Uterus (tissue), 2 donors: ENCODE measurements around the gene CAPRIN2.

Source experiments
- CTCF ChIP-seq, 4 experiments: fragments of 200-600 bp in 2 of 4; fragments of 450-650 bp in 2 of 4; sonication (generic) in 2 of 4; IDR thresholded peaks; one replicate each; pipeline ENCODE4 v1.5.1; 2016 to 2019; ENCODE audit warnings: antibody characterized with exemption in 4 of 4, mild to moderate bottlenecking in 2 of 4, moderate library complexity in 1 of 4
- POLR2A ChIP-seq, 2 donors: fragments of 450-650 bp; IDR thresholded peaks; one replicate each; pipeline ENCODE4 v1.6.1; 2016; ENCODE audit warnings: antibody characterized with exemption in 2 of 2, mild to moderate bottlenecking in 1 of 2, moderate library complexity in 1 of 2

DNA sequence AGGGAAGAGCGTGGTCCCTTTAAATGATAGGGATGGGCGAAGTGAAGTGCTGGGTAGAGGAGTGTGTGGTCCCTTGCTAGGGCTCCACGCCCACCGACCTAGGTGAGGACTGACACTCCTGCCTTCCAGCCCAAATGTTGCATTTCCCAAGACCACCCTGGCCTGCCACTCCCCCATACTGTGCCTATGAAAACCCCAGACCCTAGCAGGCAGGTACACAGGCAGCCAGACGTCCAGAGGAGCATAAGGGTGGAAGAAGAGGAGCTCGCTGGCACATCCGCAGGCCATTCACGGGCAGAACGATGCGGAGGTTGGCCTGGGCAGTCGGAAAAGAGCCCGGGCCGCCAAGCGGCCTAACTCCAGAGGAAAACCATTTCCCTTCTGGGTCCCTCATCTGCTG is 58.3 kb downstream of the CAPRIN2 start:
- TF ChIP-seq CTCF (IDR thresholded peaks at IDR 0.05) (no peak), POLR2A (IDR thresholded peaks at IDR 0.05) (no peak)
